GM11168 (cell line): ENCODE data around the gene LHPP.
"Not testable (repeated sequence)": the region's sequence is repeated elsewhere in the genome, so short reads cannot be mapped to it uniquely, and the experiment has no call there.

Experiments
- in situ Hi-C: fragments of 300-500 bp; cut with MboI; formaldehyde crosslinking; loops from one replicate; pipeline ENCODE4 v1.12.0; 2022; ENCODE audit warnings: low sequenced_read_pairs; ENCODE audit not compliant: unreplicated experiment

Gene LHPP

GRCh38 chr10:124587811-124588211 lies 126.2 kb downstream of the LHPP start:
- in situ Hi-C loops, result no loop called here

GRCh38 chr10:124588341-124588735 lies 126.7 kb downstream of the LHPP start:
- in situ Hi-C loops, result not testable (repeated sequence)

GRCh38 chr10:124588736-124589490 lies 127.3 kb downstream of the LHPP start:
- in situ Hi-C loops, result no loop called here

DNA sequence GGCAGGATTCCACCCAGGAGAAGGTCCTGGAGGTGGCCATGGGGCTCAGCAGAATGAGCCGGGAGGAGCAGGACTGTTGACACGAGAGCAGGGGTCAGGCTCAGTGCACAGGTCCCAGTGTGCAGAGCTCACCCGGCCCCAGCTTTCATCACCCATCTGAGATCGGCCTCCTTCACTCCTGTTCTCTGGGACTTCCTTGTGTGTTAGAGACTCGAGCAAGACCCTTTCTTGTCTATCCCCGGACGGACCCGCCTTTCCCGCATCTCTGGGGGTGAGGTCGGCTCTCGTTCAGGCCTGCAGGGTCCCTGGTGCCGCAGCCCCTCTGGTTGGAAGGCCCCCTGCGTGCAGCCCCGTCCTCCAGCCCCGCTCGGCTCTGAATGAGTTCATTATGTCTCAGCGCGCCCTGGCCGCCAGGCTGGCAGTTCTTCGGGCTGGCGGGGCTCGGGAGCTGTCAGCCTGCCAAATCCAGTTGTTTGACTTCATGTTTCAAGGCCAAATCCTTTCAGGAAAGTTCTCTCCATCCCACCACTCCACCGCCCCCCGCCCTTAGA lies 127.9 kb downstream of the LHPP start:
- in situ Hi-C loops, result no loop called here

DNA sequence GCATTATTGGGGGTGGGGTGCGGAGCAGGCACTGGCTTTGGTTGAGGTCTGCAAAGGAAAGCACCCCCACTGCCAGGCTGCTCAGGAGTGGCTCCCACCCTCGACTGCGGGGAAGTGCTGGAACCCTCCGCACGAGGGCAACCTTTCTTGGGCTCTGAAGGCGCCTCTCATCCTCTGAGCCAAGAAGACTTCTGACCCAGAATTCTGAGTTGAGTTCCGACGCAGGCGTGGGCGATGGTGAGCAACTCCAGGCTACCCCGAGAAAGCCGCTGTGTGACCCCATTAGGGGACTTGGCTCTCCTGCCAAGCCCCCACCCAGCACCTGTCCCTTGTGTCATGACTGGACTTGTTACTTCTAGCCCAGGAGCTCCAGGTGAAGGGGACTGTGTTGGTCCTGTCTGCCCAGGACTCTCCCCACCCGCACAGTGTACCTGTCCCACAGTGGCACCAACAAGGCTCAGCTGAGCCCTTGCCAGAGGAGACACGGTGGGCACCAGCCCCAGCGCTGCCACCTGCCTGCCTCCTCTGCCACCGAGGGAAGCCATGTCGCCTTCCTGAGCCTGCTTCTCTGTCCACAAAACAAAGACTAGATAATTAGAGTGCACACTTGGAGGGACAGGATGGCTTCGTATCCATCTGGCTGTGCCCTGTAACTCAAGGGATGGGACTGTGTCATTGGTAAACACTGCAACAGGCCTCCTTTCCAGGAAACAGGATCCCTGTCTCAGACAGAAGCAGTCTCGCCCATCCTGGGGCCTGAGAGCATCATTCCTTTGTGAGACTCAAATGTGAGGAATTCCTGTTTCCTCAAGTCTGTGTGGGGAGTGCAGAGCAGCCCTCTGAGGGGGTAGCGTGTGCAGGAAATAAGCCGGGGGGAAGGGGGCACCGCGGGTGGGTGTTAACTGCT lies 128.8 kb downstream of the LHPP start:
- in situ Hi-C loops, result no loop called here

- in situ Hi-C loops, result no loop called here
Measured at GRCh38 chr10:124591123-124591495, 129.5 kb downstream of the LHPP start.

DNA sequence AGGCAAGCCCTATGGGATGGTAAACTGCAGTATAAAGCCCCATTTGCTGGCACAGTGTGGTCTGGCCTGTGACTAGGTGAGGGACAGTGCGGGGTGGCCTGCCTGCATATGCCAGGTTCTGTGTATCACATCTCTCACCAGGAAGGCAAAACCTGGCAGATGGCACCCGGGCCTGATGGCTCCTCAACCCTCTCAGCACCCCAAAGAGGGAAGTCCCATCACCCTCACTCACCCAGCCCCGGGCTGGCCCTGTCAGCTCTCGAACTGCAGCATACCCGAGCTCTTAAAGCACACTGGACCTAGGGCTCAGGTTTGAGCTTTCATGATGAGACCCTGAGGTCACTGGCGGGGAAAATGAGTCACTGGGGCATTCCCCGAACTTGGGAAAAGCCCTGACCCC lies 130.5 kb downstream of the LHPP start:
- in situ Hi-C loops, result no loop called here

- in situ Hi-C loops, result no loop called here
Measured at GRCh38 chr10:124592736-124593430, 131.3 kb downstream of the LHPP start.

- in situ Hi-C loops, result no loop called here
Measured at GRCh38 chr10:124593431-124593985, 131.9 kb downstream of the LHPP start.

DNA sequence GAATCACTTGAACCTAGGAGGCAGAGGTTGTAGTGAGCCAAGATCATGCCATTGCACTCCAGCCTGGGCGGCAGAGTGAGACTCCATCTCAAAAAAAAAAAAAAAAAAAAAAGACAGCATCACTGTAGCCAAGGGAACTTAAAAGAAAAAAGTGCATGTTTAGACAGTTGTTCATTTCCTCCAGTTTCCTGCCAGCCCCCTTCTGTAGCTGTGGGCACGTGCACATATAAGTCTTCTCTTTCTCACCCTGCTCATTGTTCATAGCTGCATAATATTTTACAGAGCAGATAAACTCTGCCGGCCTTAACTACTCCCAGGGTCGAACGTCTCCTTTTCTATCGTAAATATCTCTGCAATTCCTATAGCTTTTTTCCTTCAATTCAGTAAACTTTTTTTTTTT lies 132.6 kb downstream of the LHPP start:
- in situ Hi-C loops, result no loop called here

DNA sequence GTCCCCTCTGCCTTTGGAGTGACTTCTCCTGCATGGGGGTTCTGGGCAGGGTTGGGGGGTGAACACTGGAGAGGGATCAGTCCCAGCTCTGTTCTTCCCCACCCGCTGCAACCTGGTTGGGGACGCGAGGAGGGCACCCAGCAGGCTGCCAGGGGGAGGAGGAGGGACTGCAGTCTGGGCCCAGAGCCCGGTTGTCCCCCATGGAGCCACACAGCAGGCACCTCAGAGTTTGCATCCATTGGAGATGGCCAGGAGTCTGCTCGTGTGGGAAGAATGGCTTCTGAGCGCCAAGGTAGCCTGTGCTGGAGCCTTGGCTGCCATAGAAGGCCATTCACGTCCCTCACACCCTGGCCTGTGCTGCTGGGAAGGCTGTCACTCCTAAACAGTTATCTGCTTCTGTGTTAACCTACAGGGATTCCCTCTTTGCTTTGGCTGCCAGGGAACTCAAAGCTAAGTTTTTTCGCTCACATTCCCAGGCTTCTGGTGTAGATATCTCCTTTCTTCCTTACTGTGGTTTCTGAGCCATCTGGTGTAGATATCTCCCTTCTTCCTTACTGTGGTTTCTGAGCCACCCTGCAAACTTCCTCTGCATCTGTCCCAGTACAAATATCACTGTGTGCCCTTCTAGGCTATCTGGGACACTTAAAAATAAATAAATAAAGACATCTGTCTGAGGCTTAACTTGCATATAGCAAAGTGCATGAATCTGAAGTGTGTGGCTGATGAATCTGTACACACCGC lies 133.7 kb downstream of the LHPP start:
- in situ Hi-C loops, result no loop called here

DNA sequence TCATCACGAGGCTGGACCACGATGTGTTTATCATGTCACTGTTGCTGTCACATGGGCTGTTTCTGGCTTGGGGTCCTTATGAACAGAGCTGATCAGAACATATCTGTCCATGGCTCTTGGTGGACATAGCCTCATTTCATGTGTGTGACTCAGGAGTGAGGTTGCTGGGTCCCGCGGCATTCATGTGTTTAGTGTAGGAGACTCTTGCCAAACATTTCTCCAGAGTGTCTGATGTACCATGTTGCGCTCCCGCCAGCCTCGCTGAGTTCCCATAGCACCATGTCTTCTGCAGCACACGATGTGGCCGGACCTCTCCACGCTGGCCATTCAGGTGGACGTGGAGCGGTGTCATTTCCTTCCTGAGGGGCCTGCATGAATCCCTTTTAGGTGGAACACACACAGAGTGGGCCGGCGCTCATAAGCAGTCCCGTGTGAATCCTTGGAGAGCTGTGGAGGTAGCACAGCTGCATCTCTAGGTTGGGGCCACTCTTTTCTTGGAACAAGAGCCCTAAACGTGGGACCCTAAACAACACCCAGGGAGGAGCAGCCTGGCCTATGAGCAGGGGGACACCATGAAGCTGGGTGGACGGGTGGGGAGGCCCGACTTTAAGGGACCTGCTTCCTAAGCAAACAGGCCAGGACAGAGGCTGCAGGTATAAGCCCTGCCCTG lies 134.6 kb downstream of the LHPP start:
- in situ Hi-C loops, result no loop called here

DNA sequence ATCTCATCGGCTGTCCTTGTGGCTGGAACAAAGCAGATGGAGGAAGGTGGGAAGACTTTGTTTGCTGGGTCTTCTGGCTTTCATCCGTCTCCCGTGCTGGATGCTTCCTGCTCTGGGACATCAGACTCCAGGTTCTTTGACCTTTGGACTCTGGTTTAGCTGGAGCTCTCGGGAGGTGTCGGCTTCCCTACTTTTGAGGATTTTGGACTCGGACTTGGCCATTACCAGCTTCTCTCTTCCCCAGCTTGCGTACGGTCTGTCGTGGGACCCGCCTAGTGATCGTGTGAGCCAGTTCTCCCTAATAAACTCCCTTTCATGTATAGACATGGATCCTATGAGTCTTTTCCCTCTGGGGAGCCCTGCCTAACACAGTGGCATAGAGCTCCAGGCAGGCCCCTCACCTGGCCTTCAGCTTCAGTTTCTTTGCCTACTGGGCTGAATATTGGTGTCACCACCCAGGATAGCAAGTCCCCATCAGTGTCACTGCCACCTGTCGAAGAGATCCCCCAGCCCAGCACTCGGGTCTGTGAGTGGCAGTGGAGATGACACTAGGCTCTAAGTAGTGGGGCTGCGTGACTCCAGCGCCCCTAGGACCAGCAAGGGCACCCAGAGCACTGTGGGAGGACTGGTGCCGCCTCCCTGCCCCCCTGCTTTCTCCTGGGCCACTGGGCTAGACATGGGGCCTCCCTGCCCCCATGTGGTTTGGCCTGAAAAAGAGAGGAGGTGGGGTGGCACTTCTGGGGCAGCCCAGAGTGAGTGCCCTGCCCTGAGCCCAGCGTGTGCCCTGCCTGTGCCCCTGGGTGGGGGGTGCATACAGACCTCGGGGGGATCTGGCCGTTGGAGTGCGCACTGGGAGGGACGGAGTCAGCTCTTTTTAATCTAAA lies 135.6 kb downstream of the LHPP start:
- in situ Hi-C loops, result no loop called here

DNA sequence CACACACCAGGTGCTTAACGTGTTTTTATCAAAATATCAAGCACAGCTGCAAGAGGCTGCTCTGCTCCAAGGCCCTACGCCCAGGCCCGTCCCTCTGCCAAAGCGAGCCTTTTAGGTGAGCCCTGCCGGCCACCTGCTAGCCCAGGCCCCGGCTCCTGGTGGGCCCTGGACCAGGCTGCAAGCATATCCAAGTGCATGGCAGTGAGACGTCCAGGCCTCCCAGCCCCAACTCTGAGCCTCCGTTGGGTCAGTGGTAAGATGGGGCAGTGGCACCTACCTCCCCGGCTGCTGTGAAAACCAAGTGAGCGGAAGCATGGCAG lies 136.2 kb downstream of the LHPP start:
- in situ Hi-C loops, result no loop called here

- in situ Hi-C loops, result no loop called here
Measured at GRCh38 chr10:124598196-124598595, 136.6 kb downstream of the LHPP start.

DNA sequence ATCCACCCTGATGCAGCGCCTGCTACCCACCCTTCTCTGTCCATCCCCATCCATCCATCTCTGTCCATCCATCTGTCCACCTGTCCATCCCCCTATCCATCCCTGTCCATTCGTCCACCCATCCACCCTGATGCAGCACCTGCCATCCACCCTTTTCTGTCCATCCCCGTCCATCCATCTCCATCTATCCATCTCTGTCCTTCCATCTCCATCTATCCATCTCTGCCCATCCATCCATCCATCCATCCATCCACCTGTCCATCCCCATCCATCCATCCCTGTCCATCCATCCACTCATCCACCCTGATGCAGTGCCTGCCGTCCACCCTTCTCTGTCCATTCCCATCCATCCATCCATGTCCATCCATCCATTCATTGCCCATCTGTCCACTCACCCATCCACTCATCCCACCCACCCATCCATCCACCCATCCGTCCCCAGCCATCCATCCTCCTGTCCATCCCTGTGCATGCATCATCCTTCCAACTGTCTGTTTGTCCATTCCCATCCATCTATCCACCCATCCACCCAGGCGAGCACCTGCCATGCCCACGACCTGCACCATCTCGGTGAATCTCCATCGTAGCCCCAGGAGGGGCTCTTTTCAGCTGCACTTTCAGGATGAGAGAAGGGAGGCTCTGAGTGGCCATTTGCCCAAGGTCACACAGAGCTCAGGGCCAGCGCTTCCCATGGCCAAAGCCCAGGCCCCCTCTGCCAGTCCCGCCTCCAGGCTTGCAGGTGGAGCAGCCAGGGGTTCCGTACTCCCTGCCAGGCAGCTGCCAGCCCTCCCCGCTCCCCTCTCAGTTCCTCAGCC lies 137.4 kb downstream of the LHPP start:
- in situ Hi-C loops, result no loop called here

- in situ Hi-C loops, result no loop called here
Measured at GRCh38 chr10:124599588-124600050, 138.0 kb downstream of the LHPP start.
